Ishikawa (cell line): ENCODE results near the gene MFSD1.

ENCODE experiments used
- EP300 ChIP-seq: IDR thresholded peaks from 2 replicates; pipeline ENCODE4 v1.6.1; 2012; ENCODE audit warnings: borderline replicate concordance
- NFIC ChIP-seq: IDR thresholded peaks from 2 replicates; pipeline ENCODE4 v1.6.1; 2012
- RAD21 ChIP-seq: IDR thresholded peaks from 2 replicates; pipeline ENCODE4 v1.6.1; 2012; ENCODE audit warnings: low read depth
- TAF1 ChIP-seq: IDR thresholded peaks from 2 replicates; pipeline ENCODE4 v1.6.1; 2012; ENCODE audit warnings: low read depth, mild to moderate bottlenecking
- TCF12 ChIP-seq: IDR thresholded peaks from 2 replicates; pipeline ENCODE4 v1.6.1; 2012; ENCODE audit warnings: low read depth
- USF1 ChIP-seq: IDR thresholded peaks from 2 replicates; pipeline ENCODE4 v1.6.1; 2012
- YY1 ChIP-seq: IDR thresholded peaks from 2 replicates; pipeline ENCODE4 v1.6.1; 2012; ENCODE audit warnings: low read depth
- TF ChIP-seq, protein P1 (sequence below): IDR thresholded peaks from 2 replicates; pipeline ENCODE4 v1.6.1; 2012

GRCh38 chr3:158823426-158823825, 21.6 kb downstream of the MFSD1 start:
- no peak for TF ChIP-seq EP300
- no peak for TF ChIP-seq USF1
- no peak for TF ChIP-seq NFIC
- no peak for TF ChIP-seq TCF12
- TF ChIP-seq, protein P1, sequence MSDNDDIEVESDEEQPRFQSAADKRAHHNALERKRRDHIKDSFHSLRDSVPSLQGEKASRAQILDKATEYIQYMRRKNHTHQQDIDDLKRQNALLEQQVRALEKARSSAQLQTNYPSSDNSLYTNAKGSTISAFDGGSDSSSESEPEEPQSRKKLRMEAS, result no peak
- no peak for TF ChIP-seq TAF1
- no peak for TF ChIP-seq YY1
- TF ChIP-seq RAD21, result no peak
